K562 treated with DMSO at 1 percent for 24 hours (cell line): Measurements from ENCODE around the gene CASP8AP2. TPM values are rescaled to one million over a fixed set of nuclear protein-coding genes. Genes with fewer than 3 reads are reported as not detected.

Source experiments
- total RNA-seq: library from RNA; unstranded; fragments of 300-600 nt; gene quantifications from 2 replicates; pipeline ENCODE4 v1.2.3, GENCODE V29; 2022; ENCODE audit warnings: low read depth; ENCODE audit not compliant: insufficient read depth

CASP8AP2 gene
- total RNA-seq, result 7.7 TPM in 2 replicates

DNA sequence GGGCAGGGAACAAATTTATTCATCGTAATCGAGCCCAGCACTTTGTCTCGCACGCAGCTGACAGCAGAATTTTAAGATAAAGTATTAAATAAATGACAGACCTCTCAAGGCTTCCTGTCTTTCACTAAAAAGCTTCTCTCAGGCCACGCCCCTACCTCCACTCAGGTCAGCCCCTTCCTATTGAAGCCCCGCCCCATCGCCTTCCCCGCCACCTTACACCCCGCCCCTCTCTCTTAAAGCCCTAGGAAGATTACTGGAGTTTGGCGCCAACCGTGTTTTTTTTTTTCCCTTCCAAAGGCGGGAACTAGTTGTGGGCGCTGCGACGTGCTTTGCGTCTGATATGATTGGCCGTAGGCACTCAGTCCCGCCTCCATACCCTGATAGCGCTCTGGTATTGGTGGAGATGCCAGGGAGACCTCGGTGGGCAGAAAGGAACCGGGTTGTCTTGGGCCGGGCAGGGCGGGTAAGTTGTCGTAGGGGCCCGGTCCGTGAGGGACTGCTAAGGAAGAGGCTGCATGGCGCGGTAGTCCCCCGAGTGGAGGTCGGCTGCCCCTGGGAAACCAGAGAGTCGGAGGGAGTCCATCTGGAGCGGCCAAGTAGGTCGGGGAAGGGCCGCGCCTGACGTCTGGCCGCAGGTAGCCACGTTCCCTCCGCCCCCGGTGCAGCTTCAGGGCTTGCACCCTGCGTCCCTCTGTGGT is at the start of gene CASP8AP2:
Gene CASP8AP2 (plus strand): TSS at position 409 of the 698 bp plus-strand sequence.

DNA sequence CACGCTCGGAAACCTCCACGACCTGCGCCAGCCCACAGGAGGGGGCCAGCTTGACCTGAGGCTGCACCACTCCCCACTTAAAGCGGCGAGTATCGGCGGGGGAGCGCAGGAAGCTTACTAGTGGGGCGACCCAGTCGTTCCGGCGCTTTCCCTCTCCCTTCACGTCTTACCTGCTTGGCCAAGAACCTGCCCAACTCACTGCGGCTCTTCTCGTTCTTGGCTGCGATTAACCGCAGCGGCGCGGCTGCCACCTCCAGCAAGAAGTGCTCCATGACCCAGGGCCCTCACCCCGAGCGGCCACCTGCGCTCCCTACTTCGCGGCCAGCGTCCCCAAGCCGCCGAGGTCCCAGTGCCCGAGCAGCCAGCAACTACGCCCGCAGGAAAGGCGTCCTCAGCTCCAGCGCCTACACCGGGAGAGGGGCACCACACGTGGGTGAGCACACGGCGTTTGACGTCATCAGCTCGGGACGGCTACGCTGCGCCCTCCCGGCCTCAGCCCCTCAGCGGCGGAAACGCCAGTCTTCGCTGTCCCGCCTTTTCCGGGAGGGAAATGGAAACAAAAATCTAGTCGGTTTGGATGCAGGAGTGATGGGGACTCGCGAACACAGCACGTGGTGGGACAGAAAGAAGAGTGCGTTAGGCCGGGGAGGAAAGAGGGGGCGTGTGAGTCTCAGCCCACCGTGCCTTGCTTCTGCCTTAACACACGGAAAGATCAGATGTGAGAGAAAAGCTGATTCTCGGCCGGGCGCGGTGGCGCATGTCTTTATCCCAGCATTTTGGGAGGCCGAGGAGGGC is 10.1 kb upstream of the CASP8AP2 start, which contains the start of gene MDN1:
Gene MDN1 (minus strand): TSS at position 459 of the 795 bp plus-strand sequence. CDS start 187 bp downstream, at position 272.

DNA sequence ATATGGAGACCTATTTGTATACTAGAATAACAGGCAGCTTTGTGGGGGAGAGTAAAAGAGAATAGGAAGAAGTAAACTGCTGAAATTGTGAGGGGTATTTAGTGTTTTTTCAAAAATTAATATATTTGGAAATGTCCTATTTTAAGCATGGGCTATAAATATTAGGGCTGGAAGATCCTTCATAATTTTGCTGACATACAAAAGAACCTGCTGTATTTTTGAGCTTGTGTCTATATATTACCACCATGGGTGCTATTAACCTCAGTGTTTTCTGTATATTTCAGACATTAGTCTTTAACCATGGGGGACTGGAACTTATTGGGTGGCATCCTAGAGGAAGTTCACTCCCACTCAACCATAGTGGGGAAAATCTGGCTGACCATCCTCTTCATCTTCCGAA is 64.5 kb downstream of the CASP8AP2 start, which contains the start of gene GJA10:
Gene GJA10 (plus strand): TSS at position 301 of the 400 bp plus-strand sequence. CDS start 0 bp downstream, at position 301.

Other genes with a start within 250 kb of the CASP8AP2 start
- 16.7 and 19.1 TPM in 2 replicates for gene LYRM2, start 191.1 kb upstream of the CASP8AP2 start, total RNA-seq
- 7.2 and 7.4 TPM in 2 replicates for gene MDN1, start 10.1 kb upstream of the CASP8AP2 start, total RNA-seq
- gene GJA10, start 64.6 kb downstream of the CASP8AP2 start, total RNA-seq, result not detected in 2 replicates